ENCODE results near the gene DIP2A.

Gene DIP2A

GRCh38 chr21:46552865-46553379 is 94.2 kb downstream of the DIP2A start:
- Histone ChIP-seq H3K9ac (ENCODE audit: low read length) (no peak overlapping the region), H3K27me3 (ENCODE audit: control insufficient read depth in 1 of 2, insufficient read depth in 2 of 2, low read length in 2 of 2) (no peaks in the 10 kb centered on the region), H3K4me1 (ENCODE audit: insufficient read depth, low read length) (no peaks in the 10 kb centered on the region), H3K9me3 (ENCODE audit: low read length) (no peaks in the 10 kb centered on the region), H3K4me3 (ENCODE audit: low read depth in 1 of 2, low read length in 2 of 2) (no peak overlapping the region), H3K27ac (ENCODE audit: low read depth, low read length) (no peak overlapping the region), H3K36me3 (ENCODE audit: insufficient read depth, low read length) (peaks cover 78% of the 10 kb centered on the region)

GRCh38 chr21:46553993-46554392 is 95.3 kb downstream of the DIP2A start:
- H3K4me3 ChIP-seq (ENCODE audit: low read depth in 1 of 2, low read length in 2 of 2), result no peak overlapping the region
- H3K4me1 ChIP-seq (ENCODE audit: insufficient read depth, low read length), result no peaks in the 10 kb centered on the region
- no peak overlapping the region for H3K9ac ChIP-seq (ENCODE audit: low read length)
- H3K27me3 ChIP-seq (ENCODE audit: control insufficient read depth in 1 of 2, insufficient read depth in 2 of 2, low read length in 2 of 2), result no peaks in the 10 kb centered on the region
- peaks cover 72% of the 10 kb centered on the region for H3K36me3 ChIP-seq (ENCODE audit: insufficient read depth, low read length)
- no peaks in the 10 kb centered on the region for H3K9me3 ChIP-seq (ENCODE audit: low read length)
- no peak overlapping the region for H3K27ac ChIP-seq (ENCODE audit: low read depth, low read length)

- peaks cover 78% of the 10 kb centered on the region for H3K36me3 ChIP-seq (ENCODE audit: insufficient read depth, low read length)
- H3K9me3 ChIP-seq (ENCODE audit: low read length), result no peaks in the 10 kb centered on the region
- H3K4me1 ChIP-seq (ENCODE audit: insufficient read depth, low read length), result no peaks in the 10 kb centered on the region
- H3K27ac ChIP-seq (ENCODE audit: low read depth, low read length), result no peak overlapping the region
- no peak overlapping the region for H3K9ac ChIP-seq (ENCODE audit: low read length)
- H3K4me3 ChIP-seq (ENCODE audit: low read depth in 1 of 2, low read length in 2 of 2), result no peak overlapping the region
- H3K27me3 ChIP-seq (ENCODE audit: control insufficient read depth in 1 of 2, insufficient read depth in 2 of 2, low read length in 2 of 2), result no peaks in the 10 kb centered on the region
Measured at GRCh38 chr21:46554431-46555224, 95.9 kb downstream of the DIP2A start.

- H3K27ac ChIP-seq (ENCODE audit: low read depth, low read length), result no peak overlapping the region
- no peak overlapping the region for H3K9ac ChIP-seq (ENCODE audit: low read length)
- no peaks in the 10 kb centered on the region for H3K27me3 ChIP-seq (ENCODE audit: control insufficient read depth in 1 of 2, insufficient read depth in 2 of 2, low read length in 2 of 2)
- no peak overlapping the region for H3K4me3 ChIP-seq (ENCODE audit: low read depth in 1 of 2, low read length in 2 of 2)
- H3K36me3 ChIP-seq (ENCODE audit: insufficient read depth, low read length), result peaks cover 79% of the 10 kb centered on the region
- H3K9me3 ChIP-seq (ENCODE audit: low read length), result no peaks in the 10 kb centered on the region
- no peaks in the 10 kb centered on the region for H3K4me1 ChIP-seq (ENCODE audit: insufficient read depth, low read length)
Measured at GRCh38 chr21:46555225-46555617, 96.5 kb downstream of the DIP2A start.

- H3K4me1 ChIP-seq (ENCODE audit: insufficient read depth, low read length), result no peaks in the 10 kb centered on the region
- peaks cover 79% of the 10 kb centered on the region for H3K36me3 ChIP-seq (ENCODE audit: insufficient read depth, low read length)
- no peak overlapping the region for H3K4me3 ChIP-seq (ENCODE audit: low read depth in 1 of 2, low read length in 2 of 2)
- no peak overlapping the region for H3K9ac ChIP-seq (ENCODE audit: low read length)
- H3K9me3 ChIP-seq (ENCODE audit: low read length), result no peaks in the 10 kb centered on the region
- no peaks in the 10 kb centered on the region for H3K27me3 ChIP-seq (ENCODE audit: control insufficient read depth in 1 of 2, insufficient read depth in 2 of 2, low read length in 2 of 2)
- H3K27ac ChIP-seq (ENCODE audit: low read depth, low read length), result no peak overlapping the region
Measured at GRCh38 chr21:46555678-46556077, 97.0 kb downstream of the DIP2A start.

- Histone ChIP-seq H3K4me1 (ENCODE audit: insufficient read depth, low read length) (no peaks in the 10 kb centered on the region), H3K27ac (ENCODE audit: low read depth, low read length) (no peak overlapping the region), H3K9ac (ENCODE audit: low read length) (no peak overlapping the region), H3K4me3 (ENCODE audit: low read depth in 1 of 2, low read length in 2 of 2) (no peak overlapping the region), H3K27me3 (ENCODE audit: control insufficient read depth in 1 of 2, insufficient read depth in 2 of 2, low read length in 2 of 2) (no peaks in the 10 kb centered on the region), H3K9me3 (ENCODE audit: low read length) (no peaks in the 10 kb centered on the region), H3K36me3 (ENCODE audit: insufficient read depth, low read length) (peaks cover 84% of the 10 kb centered on the region)
Measured at GRCh38 chr21:46556802-46557201, 98.1 kb downstream of the DIP2A start.

- Histone ChIP-seq H3K4me1 (ENCODE audit: insufficient read depth, low read length) (no peaks in the 10 kb centered on the region), H3K9ac (ENCODE audit: low read length) (no peak overlapping the region), H3K4me3 (ENCODE audit: low read depth in 1 of 2, low read length in 2 of 2) (no peak overlapping the region), H3K27me3 (ENCODE audit: control insufficient read depth in 1 of 2, insufficient read depth in 2 of 2, low read length in 2 of 2) (no peaks in the 10 kb centered on the region), H3K9me3 (ENCODE audit: low read length) (no peaks in the 10 kb centered on the region), H3K36me3 (ENCODE audit: insufficient read depth, low read length) (peaks cover 82% of the 10 kb centered on the region), H3K27ac (ENCODE audit: low read depth, low read length) (no peak overlapping the region)
Measured at GRCh38 chr21:46557469-46557868, 98.8 kb downstream of the DIP2A start.

- no peaks in the 10 kb centered on the region for H3K27me3 ChIP-seq (ENCODE audit: control insufficient read depth in 1 of 2, insufficient read depth in 2 of 2, low read length in 2 of 2)
- no peak overlapping the region for H3K9ac ChIP-seq (ENCODE audit: low read length)
- H3K36me3 ChIP-seq (ENCODE audit: insufficient read depth, low read length), result peaks cover 82% of the 10 kb centered on the region
- no peaks in the 10 kb centered on the region for H3K9me3 ChIP-seq (ENCODE audit: low read length)
- no peak overlapping the region for H3K4me3 ChIP-seq (ENCODE audit: low read depth in 1 of 2, low read length in 2 of 2)
- no peaks in the 10 kb centered on the region for H3K4me1 ChIP-seq (ENCODE audit: insufficient read depth, low read length)
- H3K27ac ChIP-seq (ENCODE audit: low read depth, low read length), result no peak overlapping the region
Measured at GRCh38 chr21:46557919-46558392, 99.3 kb downstream of the DIP2A start.

GRCh38 chr21:46559291-46559983 is 100.7 kb downstream of the DIP2A start:
- H3K36me3 ChIP-seq (ENCODE audit: insufficient read depth, low read length), result peaks cover 83% of the 10 kb centered on the region
- H3K9me3 ChIP-seq (ENCODE audit: low read length), result no peaks in the 10 kb centered on the region
- H3K4me3 ChIP-seq (ENCODE audit: low read depth in 1 of 2, low read length in 2 of 2), result no peak overlapping the region
- H3K9ac ChIP-seq (ENCODE audit: low read length), result no peak overlapping the region
- no peaks in the 10 kb centered on the region for H3K27me3 ChIP-seq (ENCODE audit: control insufficient read depth in 1 of 2, insufficient read depth in 2 of 2, low read length in 2 of 2)
- H3K4me1 ChIP-seq (ENCODE audit: insufficient read depth, low read length), result no peaks in the 10 kb centered on the region
- H3K27ac ChIP-seq (ENCODE audit: low read depth, low read length), result no peak overlapping the region

GRCh38 chr21:46560568-46561444 is 102.1 kb downstream of the DIP2A start:
- no peaks in the 10 kb centered on the region for H3K27me3 ChIP-seq (ENCODE audit: control insufficient read depth in 1 of 2, insufficient read depth in 2 of 2, low read length in 2 of 2)
- H3K9me3 ChIP-seq (ENCODE audit: low read length), result no peaks in the 10 kb centered on the region
- H3K4me3 ChIP-seq (ENCODE audit: low read depth in 1 of 2, low read length in 2 of 2), result no peak overlapping the region
- H3K9ac ChIP-seq (ENCODE audit: low read length), result no peak overlapping the region
- peaks cover 81% of the 10 kb centered on the region for H3K36me3 ChIP-seq (ENCODE audit: insufficient read depth, low read length)
- no peaks in the 10 kb centered on the region for H3K4me1 ChIP-seq (ENCODE audit: insufficient read depth, low read length)
- no peak overlapping the region for H3K27ac ChIP-seq (ENCODE audit: low read depth, low read length)
